GM10847 (cell line): Measurements from ENCODE around the gene UHRF2.

ENCODE experiments used
- POLR2A ChIP-seq: IDR thresholded peaks from 2 replicates; pipeline ENCODE4 v1.6.1; 2011; ENCODE audit not compliant: insufficient read length; ENCODE audit errors: extremely low read depth

The UHRF2 gene, protein sequence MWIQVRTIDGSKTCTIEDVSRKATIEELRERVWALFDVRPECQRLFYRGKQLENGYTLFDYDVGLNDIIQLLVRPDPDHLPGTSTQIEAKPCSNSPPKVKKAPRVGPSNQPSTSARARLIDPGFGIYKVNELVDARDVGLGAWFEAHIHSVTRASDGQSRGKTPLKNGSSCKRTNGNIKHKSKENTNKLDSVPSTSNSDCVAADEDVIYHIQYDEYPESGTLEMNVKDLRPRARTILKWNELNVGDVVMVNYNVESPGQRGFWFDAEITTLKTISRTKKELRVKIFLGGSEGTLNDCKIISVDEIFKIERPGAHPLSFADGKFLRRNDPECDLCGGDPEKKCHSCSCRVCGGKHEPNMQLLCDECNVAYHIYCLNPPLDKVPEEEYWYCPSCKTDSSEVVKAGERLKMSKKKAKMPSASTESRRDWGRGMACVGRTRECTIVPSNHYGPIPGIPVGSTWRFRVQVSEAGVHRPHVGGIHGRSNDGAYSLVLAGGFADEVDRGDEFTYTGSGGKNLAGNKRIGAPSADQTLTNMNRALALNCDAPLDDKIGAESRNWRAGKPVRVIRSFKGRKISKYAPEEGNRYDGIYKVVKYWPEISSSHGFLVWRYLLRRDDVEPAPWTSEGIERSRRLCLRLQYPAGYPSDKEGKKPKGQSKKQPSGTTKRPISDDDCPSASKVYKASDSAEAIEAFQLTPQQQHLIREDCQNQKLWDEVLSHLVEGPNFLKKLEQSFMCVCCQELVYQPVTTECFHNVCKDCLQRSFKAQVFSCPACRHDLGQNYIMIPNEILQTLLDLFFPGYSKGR

GRCh38 chr9:6412487-6413364 lies at the start of gene UHRF2:
UHRF2 (plus strand) TSS chr9:6413199; CDS start chr9:6413491, 292 bp downstream.
- TF ChIP-seq POLR2A = peak; percentile 89

- no peak for TF ChIP-seq POLR2A
These were observed 45.7 kb upstream of the UHRF2 start for GRCh38 chr9:6367128-6367890.

DNA sequence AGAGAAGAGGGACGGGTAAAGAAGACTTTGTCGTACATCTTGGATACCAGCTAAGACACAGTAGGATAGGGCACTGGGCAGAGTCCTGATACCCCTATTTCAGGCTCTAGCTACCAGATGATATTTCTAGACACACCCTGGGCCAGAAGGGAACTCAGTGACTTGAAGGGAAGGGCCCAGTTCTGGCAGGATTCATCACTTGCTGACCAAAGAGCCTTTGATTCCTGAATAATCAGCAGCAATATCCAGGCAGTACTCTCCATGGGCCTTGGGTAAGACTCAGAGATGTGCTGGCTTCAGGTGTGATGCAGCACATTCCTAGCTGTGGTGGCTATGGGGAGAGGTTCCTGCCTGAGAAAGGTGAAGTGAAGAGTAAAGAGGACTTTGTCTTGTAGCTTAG lies 44.2 kb upstream of the UHRF2 start:
- TF ChIP-seq POLR2A = no peak

- TF ChIP-seq POLR2A = no peak
These were observed 30.3 kb upstream of the UHRF2 start for GRCh38 chr9:6382681-6383080.

GRCh38 chr9:6383551-6384225 lies 29.3 kb upstream of the UHRF2 start:
- no peak for TF ChIP-seq POLR2A

DNA sequence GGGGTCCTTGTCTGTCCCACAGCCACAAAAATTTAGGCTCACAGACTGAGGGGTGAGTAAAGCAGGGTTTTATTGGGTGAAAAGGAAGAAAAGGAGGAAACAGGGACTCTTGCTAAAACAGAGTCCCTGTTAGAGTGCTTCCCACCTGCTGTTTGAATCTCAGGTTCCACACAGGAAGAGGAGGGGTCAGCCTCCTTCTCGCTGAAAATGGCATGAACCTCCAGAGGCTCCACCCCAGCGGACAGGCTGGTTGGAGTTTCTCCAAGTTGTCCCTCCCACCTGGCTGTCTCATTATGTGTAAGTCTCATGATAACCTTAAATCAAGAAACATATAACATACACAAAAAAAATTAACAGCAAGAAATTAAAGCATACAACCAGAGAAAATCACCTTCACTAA lies 28.3 kb upstream of the UHRF2 start:
- TF ChIP-seq POLR2A = no peak

- TF ChIP-seq POLR2A = no peak
These were observed 13.9 kb upstream of the UHRF2 start for GRCh38 chr9:6399071-6399470.

GRCh38 chr9:6405371-6405770 lies 7.6 kb upstream of the UHRF2 start:
- TF ChIP-seq POLR2A = no peak

- TF ChIP-seq POLR2A = no peak
These were observed 5.2 kb upstream of the UHRF2 start for GRCh38 chr9:6407778-6408177.

DNA sequence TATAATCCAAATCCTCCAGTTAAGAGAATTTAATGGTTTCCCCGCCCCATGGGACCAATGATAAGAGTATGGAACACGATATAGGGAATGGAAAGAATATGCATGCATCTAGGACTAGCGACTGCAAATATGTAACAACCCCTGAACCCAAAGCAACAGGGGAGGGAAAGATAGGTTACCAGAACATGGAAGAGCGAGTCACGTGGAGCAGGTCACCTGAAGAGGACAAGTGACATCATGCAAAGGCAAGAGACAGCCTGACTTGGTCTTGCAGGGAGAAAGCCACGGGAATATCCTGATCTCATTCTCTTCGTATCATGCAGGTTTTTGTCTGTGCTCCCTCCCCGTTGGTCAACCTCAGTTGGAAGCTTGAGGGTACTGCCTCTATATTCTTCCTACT lies 4.7 kb upstream of the UHRF2 start:
- no peak for TF ChIP-seq POLR2A

GRCh38 chr9:6409811-6410210 lies 3.2 kb upstream of the UHRF2 start:
- TF ChIP-seq POLR2A = no peak

DNA sequence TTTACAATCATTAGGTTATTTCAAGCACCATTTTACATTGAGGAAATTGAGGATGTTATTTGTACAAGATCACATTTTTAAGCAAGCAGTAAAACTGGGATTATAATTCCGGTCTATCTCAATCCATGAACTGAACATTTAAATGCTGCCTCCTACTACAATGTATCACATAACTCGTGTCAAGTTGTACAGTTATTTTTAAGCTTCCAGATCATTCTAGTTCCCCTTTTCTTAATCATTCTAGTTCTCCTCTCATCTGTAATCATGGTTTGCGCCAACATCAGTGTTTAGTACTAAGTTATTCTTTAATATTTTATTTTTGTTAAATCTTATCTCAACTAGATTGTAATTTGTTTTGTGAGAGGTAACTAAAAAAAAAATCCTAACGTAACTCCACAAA lies 2.4 kb upstream of the UHRF2 start:
- TF ChIP-seq POLR2A = no peak

GRCh38 chr9:6413365-6414246 lies 607 bp downstream of the UHRF2 start:
- TF ChIP-seq POLR2A = no peak

GRCh38 chr9:6414247-6414641 lies 1.2 kb downstream of the UHRF2 start:
- TF ChIP-seq POLR2A = no peak

DNA sequence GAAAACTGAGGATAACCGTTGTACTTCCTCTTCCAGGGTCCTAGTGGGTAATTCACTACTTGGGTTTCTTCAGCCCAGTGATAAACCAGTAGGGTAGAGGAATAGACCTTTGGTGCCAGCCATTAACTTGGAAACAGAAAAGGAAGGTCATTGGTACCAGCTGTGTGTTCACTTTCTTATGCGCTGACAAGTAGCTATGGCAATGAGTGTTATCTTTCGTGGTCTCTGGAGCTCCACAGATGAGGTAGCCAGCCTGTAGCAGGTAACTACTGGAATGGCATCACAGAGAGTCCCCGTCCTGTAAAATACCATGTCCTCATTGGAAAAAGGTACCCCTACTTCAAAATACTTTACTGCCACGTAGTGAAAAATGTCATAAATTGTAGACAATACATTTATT lies 2.3 kb downstream of the UHRF2 start:
- TF ChIP-seq POLR2A = no peak
